ENCODE measurements around the gene ARL6. TPM values are rescaled to one million over a fixed set of nuclear protein-coding genes. Genes with fewer than 3 reads are reported as not detected.

ARL6 gene
- total RNA-seq, result 5.2 and 15.2 TPM in 2 replicates

- peak; percentile 79 for DNase-seq (ENCODE audit: low read depth)
Observed at GRCh38 chr3:97764407-97765238, at the start of gene ARL6. Gene ARL6 (plus strand): TSS chr3:97764758. CDS start chr3:97768108, 3,350 bp downstream.

GRCh38 chr3:97719156-97719821 lies 45.3 kb upstream of the ARL6 start:
- peak; percentile 56 for DNase-seq (ENCODE audit: low read depth)

GRCh38 chr3:97720417-97720816 lies 44.1 kb upstream of the ARL6 start:
- peak; percentile 23 for DNase-seq (ENCODE audit: low read depth)

- DNase-seq (ENCODE audit: low read depth), result no peak
Observed at GRCh38 chr3:97721446-97721845, 43.1 kb upstream of the ARL6 start.

- DNase-seq (ENCODE audit: low read depth), result peak; percentile 65
Observed at GRCh38 chr3:97736928-97737327, 27.6 kb upstream of the ARL6 start.

GRCh38 chr3:97738761-97739160 lies 25.8 kb upstream of the ARL6 start:
- DNase-seq (ENCODE audit: low read depth), result no peak

- no peak for DNase-seq (ENCODE audit: low read depth)
Observed at GRCh38 chr3:97742036-97742435, 22.5 kb upstream of the ARL6 start.

GRCh38 chr3:97744289-97744688 lies 20.3 kb upstream of the ARL6 start:
- DNase-seq (ENCODE audit: low read depth), result no peak

- DNase-seq (ENCODE audit: low read depth), result no peak
Observed at GRCh38 chr3:97763586-97764406, 762 bp upstream of the ARL6 start.

GRCh38 chr3:97765336-97765735 lies 778 bp downstream of the ARL6 start:
- DNase-seq (ENCODE audit: low read depth), result no peak

GRCh38 chr3:97772926-97773325 lies 8.4 kb downstream of the ARL6 start:
- no peak for DNase-seq (ENCODE audit: low read depth)

GRCh38 chr3:97778152-97778551 lies 13.6 kb downstream of the ARL6 start:
- DNase-seq (ENCODE audit: low read depth), result no peak

GRCh38 chr3:97793420-97794019 lies 29.0 kb downstream of the ARL6 start:
- peak; percentile 63 for DNase-seq (ENCODE audit: low read depth)

- no peak for DNase-seq (ENCODE audit: low read depth)
Observed at GRCh38 chr3:97795951-97796350, 31.4 kb downstream of the ARL6 start.

GRCh38 chr3:97804471-97804870 lies 39.9 kb downstream of the ARL6 start:
- DNase-seq (ENCODE audit: low read depth), result no peak

- no peak for DNase-seq (ENCODE audit: low read depth)
Observed at GRCh38 chr3:97810779-97811390, 46.3 kb downstream of the ARL6 start.

GRCh38 chr3:97815149-97815917 lies 50.8 kb downstream of the ARL6 start:
- DNase-seq (ENCODE audit: low read depth), result peak; percentile 49

- no peak for DNase-seq (ENCODE audit: low read depth)
Observed at GRCh38 chr3:97816811-97817210, 52.3 kb downstream of the ARL6 start.

- DNase-seq (ENCODE audit: low read depth), result no peak
Observed at GRCh38 chr3:97817965-97818364, 53.4 kb downstream of the ARL6 start.

GRCh38 chr3:97820780-97821179 lies 56.2 kb downstream of the ARL6 start:
- no peak for DNase-seq (ENCODE audit: low read depth)
